ENCODE data around the gene DBF4B.

DNA sequence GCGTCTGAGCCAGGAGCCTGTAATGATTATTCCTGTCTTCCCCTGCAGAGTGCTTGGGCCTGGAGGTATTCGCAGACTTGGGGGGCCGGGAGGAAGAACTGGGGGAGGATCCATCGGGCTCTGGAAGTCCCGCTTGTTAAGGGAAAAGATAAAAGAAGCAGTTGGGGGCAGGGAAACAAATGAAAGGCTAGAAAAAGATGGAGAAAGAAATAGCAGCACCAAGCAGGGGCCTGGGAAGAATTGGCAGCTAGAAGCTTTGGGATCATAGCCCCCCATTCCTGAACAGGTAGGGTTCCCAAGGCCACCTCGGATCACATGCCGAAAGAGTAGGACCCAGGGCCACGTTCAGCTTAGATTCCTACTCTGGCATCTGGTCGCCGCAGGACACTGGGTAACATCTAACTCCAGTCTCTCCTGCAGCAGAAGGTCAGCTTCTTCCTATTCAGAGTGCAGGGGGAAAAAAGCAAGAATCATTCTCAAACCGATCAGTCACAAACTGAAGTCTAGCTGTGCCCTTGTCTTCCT lies 73.9 kb downstream of the DBF4B start:
- TF ChIP-seq, protein P1, sequence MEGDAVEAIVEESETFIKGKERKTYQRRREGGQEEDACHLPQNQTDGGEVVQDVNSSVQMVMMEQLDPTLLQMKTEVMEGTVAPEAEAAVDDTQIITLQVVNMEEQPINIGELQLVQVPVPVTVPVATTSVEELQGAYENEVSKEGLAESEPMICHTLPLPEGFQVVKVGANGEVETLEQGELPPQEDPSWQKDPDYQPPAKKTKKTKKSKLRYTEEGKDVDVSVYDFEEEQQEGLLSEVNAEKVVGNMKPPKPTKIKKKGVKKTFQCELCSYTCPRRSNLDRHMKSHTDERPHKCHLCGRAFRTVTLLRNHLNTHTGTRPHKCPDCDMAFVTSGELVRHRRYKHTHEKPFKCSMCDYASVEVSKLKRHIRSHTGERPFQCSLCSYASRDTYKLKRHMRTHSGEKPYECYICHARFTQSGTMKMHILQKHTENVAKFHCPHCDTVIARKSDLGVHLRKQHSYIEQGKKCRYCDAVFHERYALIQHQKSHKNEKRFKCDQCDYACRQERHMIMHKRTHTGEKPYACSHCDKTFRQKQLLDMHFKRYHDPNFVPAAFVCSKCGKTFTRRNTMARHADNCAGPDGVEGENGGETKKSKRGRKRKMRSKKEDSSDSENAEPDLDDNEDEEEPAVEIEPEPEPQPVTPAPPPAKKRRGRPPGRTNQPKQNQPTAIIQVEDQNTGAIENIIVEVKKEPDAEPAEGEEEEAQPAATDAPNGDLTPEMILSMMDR (IDR thresholded peaks at IDR 0.05): no peak
- no peak for TF ChIP-seq POLR2A (IDR thresholded peaks at IDR 0.05)
